Right renal pelvis (tissue), 4 donors: ENCODE measurements around the gene CGREF1. TPM values are rescaled to one million over a fixed set of nuclear protein-coding genes. Genes with fewer than 3 reads are reported as not detected.

Source experiments
- DNase-seq, 4 donors: peaks; one replicate each; pipeline ENCODE4 v3.0.0-alpha.2; 2013; ENCODE audit warnings: low read depth in 4 of 4, low spot score in 3 of 4, missing footprints in 1 of 4
- polyA plus RNA-seq, 4 donors: library from polyadenylated mRNA; unstranded; fragments of 120-200 nt; gene quantifications; one replicate each; pipeline ENCODE4 v1.2.1, GENCODE V29; 2013; ENCODE audit not compliant: insufficient read length in 4 of 4

The CGREF1 gene
- polyA plus RNA-seq, 4 donors, result 4.6 to 7.5 (median 6.1) TPM

DNA sequence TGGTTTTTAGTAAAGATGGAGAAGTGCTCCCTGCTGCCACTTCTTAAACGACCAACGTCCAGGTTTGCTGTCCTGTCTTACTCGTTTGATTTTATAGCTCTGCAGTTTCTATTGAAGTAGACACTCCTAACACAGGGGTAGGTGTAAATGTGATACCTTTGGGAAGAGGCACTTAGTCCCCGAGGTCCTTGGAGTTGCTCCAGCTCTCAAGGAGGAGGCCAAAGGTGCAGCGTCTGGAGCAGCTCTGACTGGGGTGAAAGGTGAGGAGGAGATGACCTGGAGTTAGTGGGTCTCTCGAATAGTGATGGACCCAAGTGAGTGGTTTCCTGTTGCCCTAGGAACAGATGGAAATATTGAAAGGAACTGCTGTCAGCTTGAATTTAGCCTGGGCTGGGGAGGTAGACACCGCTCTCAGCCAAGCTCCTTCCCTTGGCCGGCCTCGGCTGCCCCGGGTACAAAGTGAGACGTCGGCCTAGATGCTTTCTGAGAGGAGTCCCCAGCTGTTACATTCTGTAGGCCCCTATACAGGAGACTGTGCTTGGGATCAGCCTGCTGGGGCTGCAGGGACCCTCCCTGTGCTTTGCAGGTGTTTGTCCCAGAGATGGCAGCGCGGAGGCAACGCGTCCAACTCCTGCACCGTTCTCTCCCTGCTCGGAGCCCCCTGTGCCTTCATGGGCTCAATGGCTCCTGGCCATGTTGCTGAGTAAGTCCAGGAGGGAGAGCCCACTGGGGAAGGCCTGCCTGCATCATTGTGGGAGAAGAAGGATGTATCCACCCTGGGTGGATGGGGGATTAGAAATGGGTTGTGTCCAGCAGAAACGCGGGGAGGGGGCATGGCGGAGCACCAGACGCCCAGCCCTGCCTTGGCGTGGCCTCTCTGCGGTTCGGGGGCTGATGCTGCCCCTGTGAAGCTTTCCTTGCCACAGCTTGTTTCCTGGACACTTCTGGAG is 26.9 kb downstream of the CGREF1 start:
- DNase-seq, result no peak

DNA sequence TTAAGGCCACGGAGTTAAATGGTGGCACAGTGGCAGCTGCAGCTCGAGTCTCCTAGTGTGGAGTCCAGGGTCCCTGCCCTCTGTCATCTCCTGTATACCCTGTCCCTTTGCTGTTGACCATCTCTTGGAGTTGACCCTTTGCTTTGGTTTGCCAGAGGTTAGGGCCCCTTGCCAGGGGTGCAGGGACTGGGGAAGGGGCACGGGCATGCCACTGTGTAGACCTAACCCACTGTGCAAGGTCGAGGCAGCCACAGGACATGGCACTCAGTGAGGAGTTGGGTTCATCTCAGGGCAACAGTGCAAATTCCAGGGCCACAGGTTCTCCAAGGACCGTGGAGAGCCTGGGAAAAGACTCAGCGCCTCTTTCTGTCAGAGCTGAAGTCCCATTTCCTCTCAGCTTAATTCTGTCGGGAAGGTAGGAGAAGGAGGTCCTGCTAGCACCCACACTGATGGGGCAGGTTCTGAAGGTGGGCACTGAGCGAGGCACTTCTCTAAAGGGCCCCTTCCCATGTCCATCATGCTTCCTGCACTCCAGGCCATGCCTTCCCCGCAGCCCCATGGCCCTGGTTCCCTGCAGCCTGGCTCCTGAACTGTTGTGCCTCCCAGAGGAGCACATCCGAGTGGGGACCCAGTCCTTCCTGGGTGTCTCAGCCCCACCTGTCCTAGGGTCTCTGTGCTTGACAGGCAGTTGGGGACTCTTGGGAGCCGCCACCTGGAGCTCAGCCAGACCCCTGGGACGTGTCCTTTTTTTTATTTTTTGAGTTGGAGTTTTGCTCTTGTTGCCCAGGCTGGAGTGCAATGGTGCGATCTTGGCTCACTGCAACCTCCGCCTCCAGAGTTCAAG is 29.6 kb downstream of the CGREF1 start:
- no peak for DNase-seq

DNA sequence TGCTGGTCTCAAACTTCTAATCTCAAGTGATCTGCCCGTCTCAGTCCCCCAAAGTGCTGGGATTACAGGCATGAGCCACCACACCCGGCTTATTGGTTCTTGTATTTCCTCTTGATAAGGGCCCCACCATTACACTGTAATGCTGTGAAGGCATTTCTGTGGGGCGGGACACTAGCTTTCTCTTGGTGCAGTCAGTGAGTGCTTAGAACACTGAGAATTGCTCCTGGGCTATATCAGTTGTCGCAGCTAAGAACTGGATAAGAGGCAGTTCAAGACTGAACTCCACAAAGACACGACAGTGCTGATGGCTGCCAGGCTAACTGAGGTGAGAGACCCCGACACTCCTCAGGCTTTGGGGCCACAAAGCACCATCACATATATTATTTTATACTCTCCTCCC is 30.3 kb downstream of the CGREF1 start:
- DNase-seq, result no peak

DNA sequence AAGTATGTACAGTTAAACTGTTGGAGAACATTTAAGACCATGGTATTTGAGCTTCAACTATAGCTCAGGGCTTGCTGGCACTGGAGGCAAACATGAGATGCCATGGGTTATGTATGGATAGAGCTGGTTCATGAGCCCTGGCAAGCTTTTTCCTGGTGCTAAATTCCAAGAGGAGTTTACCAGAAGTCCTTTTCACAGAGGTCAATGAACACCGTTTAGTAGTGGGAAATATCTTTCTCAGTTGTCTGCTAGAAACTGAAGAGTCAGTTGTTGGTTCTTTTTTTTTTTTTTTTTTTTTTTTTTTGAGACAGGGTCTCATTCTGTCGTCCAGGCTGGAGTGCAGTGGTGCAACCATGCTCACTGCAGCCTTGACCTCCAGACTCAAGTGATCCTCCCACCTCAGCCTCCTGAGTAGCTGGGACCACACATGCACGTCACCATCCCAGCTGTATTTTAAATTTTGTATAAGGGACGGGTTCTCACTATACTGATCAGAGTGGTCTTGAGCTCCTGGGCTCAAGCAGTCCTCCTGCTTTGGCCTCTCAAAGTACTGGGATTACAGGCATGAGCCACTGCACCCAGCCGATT is 31.0 kb downstream of the CGREF1 start:
- DNase-seq, result no peak

DNA sequence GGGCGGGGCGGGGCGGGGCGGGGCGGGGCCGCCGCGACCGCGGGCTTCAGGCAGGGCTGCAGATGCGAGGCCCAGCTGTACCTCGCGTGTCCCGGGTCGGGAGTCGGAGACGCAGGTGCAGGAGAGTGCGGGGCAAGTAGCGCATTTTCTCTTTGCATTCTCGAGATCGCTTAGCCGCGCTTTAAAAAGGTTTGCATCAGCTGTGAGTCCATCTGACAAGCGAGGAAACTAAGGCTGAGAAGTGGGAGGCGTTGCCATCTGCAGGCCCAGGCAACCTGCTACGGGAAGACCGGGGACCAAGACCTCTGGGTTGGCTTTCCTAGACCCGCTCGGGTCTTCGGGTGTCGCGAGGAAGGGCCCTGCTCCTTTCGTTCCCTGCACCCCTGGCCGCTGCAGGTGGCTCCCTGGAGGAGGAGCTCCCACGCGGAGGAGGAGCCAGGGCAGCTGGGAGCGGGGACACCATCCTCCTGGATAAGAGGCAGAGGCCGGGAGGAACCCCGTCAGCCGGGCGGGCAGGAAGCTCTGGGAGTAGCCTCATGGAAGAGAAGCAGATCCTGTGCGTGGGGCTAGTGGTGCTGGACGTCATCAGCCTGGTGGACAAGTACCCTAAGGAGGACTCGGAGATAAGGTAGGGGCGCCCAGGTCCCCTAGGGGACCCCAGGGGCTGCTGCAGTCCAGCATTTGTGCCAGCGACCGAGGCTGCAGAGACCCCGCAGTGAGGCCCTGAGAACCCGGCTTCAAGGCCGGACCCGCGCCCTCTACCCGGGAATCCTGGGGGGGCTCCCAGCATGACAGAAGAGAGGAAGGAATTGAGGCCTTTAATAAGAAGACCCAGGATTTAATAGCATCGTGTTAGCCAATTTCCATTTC is 32.0 kb downstream of the CGREF1 start, which contains the start of gene KHK:
Gene KHK (plus strand): TSS at position 49 of the 870 bp plus-strand sequence. CDS start 488 bp downstream, at position 537.
- DNase-seq, result no peak

DNA sequence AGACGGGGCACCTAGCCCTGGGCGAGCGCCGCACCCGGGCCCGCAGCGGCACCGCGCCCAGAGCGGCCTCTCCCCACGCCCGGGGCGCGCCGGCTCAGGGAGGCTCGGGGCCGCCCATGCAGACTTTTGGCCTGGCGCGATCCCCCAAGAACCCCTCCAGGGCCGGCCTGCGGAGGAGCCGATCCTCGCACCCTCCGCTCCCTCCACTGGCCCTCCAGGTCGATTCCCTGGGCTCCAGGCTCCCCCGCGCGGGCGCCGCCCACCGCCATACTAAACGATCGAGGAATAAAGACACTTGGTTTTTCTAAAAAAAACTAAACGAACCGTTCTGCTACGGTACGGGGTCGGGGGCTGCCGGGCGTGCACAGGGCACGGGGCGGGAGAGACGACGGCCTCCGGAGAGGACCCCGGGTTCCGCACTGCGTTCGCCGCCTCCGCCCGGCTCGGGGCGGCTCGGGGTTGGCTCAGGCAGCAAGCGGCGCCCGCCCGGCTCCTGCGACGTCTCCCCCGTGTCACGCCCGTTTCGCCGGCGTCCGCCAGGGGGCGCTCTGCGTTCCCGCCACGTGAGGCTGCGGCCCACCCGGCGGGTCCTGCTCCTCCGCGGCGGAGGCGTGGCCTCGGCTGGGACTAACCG is 32.7 kb downstream of the CGREF1 start:
- peak; percentile 88 to 93 (median 88) for DNase-seq

DNA sequence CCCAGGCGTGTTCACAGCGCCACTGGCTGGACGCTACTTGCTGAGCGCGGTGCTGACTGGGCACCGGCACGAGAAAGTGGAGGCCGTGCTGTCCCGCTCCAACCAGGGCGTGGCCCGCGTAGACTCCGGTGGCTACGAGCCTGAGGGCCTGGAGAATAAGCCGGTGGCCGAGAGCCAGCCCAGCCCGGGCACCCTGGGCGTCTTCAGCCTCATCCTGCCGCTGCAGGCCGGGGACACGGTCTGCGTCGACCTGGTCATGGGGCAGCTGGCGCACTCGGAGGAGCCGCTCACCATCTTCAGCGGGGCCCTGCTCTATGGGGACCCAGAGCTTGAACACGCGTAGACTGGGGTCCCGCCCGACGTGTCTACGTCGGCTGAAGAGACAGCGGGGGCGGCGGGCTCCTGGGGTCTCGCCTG is 33.2 kb downstream of the CGREF1 start:
- peak in 1 of 4 donors; percentile 53 for DNase-seq

DNA sequence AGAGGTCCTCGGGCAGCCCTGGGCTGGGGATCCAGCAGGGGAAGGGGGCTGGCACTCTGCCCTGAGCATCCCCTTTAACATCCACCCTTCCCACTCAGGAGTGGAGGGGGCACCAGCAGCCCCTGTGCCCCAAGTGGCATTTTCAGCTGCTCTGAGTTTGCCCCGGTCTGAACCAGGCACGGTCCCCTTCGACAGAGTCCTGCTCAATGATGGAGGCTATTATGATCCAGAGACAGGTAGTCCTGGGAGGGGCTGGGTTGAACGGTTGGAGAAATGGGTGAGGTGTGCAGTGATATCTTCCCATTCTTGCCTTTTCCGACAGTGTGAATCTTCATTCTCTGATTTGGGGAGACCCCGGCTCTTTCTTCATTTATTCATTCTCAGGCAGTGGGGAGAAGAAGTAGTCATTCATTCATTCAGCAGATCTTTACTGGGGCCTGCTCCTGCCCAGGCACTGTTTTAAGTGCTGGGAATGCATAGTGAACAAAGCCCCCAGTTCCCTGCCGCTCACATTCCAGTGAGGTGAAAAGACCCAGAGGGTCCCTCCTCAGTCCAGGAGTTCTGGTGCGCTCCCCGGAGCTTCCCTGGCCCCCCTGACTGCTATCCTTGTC is 33.8 kb downstream of the CGREF1 start:
- no peak for DNase-seq

DNA sequence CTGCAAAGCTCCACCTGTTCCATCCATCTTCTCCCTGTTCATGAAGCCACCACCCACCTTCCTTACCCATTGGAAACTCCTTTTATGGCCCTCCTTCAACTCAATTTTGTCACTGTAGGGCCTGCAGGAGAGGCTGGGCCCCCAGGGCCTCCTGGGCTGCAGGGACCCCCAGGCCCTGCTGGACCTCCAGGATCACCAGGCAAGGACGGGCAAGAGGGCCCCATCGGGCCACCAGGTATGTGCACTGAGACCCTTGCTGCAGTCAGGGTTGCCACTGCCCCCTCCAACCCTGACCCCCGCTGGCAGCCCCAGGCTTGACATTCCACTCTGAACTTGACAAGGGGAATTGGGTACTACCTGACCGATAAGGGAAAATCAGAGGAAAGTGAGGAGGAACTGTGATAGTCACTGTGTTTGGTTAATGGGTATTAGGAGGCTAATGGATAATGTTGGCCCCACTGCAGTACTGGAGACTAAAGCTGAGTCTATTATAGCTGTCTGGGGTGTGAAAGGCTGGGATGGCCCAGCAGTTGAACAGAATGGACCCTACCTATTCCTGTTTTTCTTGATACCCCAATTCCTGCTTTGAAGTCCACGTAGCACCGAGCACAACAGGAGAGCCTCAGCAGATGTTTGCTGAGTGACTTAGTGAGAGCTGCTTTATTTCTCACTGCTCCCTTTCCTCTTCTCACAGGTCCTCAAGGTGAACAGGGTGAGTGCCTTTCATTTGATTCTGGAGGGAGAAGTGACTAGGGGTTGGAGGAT is 34.4 kb downstream of the CGREF1 start:
- no peak for DNase-seq

DNA sequence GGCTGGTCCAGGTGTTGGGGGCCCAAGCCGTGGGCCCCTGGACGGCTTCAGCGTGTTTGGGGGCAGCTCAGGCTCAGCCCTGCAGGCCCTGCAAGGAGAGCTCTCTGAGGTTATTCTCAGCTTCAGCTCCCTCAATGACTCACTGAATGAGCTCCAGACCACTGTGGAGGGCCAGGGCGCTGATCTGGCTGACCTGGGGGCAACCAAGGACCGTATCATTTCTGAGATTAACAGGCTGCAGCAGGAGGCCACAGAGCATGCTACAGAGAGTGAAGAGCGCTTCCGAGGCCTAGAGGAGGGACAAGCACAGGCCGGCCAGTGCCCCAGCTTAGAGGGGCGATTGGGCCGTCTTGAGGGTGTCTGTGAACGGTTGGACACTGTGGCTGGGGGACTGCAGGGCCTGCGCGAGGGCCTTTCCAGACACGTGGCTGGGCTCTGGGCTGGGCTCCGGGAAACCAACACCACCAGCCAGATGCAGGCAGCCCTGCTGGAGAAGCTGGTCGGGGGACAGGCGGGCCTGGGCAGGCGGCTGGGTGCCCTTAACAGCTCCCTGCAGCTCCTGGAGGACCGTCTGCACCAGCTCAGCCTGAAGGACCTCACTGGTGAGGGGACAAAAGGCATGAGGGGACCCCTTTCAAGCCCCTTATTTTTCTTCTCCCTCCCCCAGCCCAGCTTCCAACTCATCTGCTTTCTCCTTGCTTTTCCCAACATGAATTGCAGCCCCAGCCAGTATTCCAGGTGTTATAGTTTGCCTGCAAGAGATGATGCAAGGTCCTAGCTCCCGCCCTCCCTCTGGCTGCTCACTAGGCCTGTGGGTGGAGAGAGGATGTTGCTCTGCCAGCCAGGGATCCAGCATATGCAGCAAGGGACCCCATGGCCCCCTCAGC is 35.3 kb downstream of the CGREF1 start:
- no peak for DNase-seq

DNA sequence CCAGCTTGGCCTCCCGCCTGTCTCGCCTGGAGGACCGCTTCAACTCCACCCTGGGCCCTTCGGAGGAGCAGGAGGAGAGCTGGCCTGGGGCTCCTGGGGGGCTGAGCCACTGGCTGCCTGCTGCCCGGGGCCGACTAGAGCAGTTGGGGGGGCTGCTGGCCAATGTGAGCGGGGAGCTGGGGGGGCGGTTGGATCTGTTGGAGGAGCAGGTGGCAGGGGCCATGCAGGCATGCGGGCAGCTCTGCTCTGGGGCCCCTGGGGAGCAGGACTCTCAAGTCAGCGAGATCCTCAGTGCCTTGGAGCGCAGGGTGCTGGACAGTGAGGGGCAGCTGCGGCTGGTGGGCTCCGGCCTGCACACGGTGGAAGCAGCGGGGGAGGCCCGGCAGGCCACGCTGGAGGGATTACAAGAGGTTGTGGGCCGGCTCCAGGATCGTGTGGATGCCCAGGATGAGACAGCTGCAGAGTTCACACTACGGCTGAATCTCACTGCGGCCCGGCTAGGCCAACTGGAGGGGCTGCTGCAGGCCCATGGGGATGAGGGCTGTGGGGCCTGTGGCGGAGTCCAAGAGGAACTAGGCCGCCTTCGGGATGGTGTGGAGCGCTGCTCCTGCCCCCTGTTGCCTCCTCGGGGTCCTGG is 36.0 kb downstream of the CGREF1 start:
- DNase-seq, result no peak

DNA sequence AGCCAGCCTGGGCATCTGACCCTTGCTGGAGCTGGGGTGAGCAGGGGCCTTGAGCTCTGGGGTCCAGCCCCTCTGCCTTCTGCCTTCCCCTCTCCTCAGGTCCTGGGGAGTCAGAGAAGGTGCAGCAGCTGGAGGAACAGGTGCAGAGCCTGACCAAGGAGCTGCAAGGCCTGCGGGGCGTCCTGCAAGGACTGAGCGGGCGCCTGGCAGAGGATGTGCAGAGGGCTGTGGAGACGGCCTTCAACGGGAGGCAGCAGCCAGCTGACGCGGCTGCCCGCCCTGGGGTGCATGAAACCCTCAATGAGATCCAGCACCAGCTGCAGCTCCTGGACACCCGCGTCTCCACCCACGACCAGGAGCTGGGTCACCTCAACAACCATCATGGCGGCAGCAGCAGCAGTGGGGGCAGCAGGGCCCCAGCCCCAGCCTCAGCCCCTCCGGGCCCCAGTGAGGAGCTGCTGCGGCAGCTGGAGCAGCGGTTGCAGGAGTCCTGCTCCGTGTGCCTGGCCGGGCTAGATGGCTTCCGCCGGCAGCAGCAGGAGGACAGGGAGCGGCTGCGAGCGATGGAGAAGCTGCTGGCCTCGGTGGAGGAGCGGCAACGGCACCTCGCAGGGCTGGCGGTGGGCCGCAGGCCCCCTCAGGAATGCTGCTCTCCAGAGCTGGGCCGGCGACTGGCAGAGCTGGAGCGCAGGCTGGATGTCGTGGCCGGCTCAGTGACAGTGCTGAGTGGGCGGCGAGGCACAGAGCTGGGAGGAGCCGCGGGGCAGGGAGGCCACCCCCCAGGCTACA is 36.8 kb downstream of the CGREF1 start:
- DNase-seq, result no peak

DNA sequence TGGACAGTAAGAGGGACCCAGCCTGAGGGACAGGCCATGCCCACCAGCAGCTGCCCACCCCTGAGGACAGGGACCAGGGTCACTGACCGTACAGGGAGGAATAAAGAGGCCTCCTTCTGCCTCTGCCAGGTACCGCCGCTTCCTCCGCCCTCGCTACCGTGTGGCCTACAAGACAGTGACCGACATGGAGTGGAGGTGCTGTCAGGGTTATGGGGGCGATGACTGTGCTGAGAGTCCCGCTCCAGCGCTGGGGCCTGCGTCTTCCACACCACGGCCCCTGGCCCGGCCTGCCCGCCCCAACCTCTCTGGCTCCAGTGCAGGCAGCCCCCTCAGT is 38.4 kb downstream of the CGREF1 start:
- DNase-seq, result no peak

DNA sequence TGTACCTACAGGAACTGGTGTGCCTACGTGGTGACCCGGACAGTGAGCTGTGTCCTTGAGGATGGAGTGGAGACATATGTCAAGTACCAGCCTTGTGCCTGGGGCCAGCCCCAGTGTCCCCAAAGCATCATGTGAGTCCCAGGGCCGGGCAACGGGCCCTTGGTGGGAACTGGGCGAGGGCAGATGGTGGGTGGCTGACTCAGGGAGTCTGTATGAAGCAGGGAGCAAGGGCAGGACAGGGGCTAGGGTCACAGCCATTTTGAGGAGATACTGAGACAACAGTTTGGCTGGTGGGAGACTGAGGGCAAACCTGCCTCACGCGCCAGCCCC is 38.8 kb downstream of the CGREF1 start:
- DNase-seq, result no peak

DNA sequence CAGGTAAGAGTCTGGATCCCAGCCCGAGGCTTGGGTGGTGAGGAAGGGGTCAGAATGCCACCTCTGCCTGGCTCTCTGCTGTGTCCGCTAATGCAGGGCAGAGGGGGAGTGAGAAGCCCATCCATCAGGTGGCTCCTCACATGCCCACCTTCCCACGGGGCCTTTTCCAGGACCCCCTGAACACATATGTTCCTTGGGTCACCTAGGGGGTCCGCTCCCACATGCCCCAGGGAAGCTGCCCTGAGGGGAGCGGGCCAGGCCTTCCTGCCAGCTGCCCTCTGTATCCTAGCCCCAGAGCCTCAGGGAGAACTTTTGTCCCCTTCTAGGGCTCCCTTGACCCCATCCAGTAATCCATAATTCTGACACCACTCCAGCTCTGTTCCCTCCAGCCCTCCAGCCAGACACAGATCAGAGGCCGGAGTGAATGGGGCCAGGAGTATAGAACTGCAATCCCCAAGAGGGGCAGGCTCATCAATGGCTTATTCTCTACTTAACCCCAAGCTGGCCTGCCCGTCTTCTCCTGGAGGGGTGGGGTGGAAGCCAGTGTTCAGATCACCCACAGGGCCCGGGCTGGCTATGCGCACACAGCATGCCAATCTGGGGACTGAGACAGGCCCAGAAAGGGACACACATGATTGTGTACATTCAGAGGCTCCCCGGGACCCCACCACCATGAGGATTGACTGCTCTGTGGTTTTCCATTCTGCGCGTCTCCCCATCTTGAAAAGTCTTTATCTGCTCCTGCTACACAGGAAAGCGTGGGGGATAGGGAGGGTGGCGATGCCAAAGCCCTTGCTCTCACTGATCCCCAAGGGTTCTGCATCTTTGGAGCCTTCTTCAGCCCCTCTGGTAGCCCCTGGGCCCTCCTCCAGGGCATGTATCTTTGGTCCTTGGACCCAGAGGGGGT is 39.4 kb downstream of the CGREF1 start:
- DNase-seq, result no peak
